ENCODE results near the gene DNAH17.

The DNAH17 gene

GRCh38 chr17:78577296-78577695 lies at the start of gene DNAH17:
DNAH17 (minus strand) TSS chr17:78577396; CDS start chr17:78575057, 2,339 bp downstream.
- no peak for DNase-seq

GRCh38 chr17:78624324-78625151 lies 47.3 kb upstream of the DNAH17 start:
- DNase-seq: no peak

GRCh38 chr17:78623541-78623940 lies 46.3 kb upstream of the DNAH17 start:
- DNase-seq: no peak

GRCh38 chr17:78622491-78623265 lies 45.5 kb upstream of the DNAH17 start:
- no peak for DNase-seq

DNA sequence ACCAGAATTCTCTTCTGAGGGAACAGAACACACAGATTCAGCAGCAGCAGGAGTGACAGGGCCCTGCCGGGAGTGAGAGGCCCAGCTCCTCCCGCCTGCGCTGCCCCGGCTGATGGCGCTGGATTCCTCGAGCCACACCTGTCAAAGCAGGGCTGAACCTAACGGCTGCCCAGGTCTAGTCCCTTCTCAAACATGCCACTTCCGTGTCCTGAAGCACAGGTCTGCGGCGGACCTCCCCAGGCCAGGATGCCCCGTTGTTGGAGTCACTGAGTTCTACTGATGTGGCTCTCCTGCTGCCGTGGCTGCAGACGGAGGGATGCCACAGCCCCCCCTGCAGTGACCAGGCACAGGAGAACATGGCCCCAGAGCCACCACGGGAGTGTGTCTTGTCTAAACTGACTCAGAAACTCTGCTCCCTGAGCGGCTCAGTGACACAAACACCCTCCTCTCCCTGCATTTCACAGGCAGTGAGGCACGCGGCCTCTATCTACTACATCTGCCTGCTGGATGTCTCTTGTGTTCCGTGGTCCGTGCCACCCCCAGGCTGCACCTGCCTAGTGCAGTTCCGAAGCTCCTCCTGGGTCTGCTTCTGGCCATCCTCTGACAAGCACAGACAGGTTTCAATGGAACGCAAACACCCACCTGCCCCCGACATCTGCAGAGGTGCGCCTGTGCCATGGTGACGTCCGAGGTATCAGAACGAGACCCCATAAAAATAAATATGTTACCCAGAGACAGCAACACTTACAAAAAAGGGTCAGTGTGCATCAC lies 44.7 kb upstream of the DNAH17 start:
- no peak for DNase-seq

GRCh38 chr17:78620099-78620498 lies 42.9 kb upstream of the DNAH17 start:
- no peak for DNase-seq

DNA sequence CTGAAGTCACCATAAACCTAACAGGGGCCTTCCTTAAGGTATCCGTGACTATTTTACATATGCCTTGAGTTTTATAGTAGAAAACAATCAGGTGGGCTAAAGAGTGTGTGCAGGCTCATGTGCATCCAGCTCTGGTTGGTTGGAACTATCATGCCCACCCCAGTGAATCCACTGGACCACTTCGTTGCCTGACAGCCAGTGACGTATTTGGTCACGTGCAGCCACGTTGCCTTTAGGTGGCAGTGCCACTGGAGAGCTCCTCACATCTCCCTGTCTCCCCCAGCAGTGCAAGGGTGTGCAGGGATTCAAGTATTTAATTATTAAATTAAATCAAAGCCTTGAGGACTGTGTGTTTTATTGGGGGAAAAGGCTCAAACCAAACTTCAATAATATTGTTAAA lies 42.1 kb upstream of the DNAH17 start:
- DNase-seq: no peak

GRCh38 chr17:78618264-78619066 lies 41.3 kb upstream of the DNAH17 start:
- DNase-seq: no peak

DNA sequence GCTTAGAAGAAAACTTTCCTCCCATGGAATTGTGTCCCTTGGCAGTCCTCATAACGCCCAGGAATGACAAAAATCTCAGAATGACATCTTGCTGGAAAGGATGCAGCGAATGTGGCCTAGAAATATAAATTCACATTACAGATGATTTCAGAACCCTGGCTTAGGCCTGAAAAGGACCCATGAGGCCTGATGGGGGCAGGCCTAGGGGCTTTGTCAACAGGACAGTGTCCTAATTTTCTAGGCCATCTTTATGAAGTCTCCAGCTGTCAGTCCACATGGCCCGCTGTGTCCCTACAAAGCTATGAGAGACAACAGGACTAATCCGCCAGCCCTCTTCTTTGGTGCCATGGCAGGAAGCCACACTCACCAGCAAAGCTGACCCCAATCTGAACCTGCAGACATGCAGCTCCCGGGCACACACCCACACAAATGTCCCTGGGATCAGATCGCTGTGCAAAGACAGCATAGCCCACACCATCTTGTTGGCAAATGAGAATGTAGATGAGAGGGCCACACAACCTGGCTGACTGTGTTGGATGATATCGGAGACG lies 40.4 kb upstream of the DNAH17 start:
- no peak for DNase-seq

- no peak for DNase-seq
Observed at GRCh38 chr17:78616946-78617345, 39.8 kb upstream of the DNAH17 start.

- DNase-seq: no peak
Observed at GRCh38 chr17:78615631-78616030, 38.4 kb upstream of the DNAH17 start.

DNA sequence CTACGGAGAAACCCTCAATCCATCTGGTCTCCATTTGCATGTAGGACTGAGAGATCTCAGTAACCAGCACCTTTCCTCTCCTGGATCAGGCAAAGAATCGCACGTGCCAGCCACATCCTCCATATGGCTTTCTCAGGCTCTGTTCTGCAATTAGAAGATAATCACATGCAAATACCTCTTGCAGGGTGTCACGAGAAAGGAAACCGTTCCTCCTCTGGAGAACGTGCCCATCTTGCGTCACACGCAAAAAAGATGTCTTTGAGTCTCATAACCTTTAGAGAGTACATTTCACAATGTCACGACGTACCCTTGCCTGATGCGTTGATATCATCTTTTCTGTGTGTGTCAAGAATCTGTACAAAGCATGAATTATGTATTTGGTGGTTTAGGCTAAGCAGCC lies 36.2 kb upstream of the DNAH17 start:
- no peak for DNase-seq

- DNase-seq: no peak
Observed at GRCh38 chr17:78611607-78612006, 34.4 kb upstream of the DNAH17 start.

DNA sequence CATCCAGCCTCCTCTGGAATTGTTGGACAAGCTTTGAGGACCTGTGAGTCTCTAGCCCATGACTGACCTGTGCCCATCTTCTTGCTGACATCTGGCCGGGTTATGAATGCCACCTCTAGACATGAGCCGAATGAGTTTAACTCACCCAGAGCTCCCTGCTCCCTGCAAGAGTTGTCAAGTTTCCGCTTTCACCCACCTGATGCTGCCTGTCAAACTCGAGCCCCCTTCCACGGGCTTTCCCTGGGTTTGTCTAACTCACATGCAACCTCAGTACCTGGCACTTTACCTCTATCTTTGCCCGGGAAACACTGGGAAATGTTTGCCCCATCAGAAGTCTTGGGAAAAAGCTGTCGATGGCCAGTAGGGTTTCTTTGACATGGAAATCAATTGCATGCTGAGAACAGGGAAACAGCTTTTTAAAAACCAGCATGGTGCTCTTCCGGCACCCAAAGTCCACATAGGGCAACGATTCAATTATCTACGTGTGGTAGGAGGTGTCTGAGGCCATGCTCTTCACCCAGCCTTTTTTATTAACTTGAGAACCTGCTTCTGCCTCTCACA lies 33.8 kb upstream of the DNAH17 start:
- no peak for DNase-seq

GRCh38 chr17:78609191-78609641 lies 32.0 kb upstream of the DNAH17 start:
- DNase-seq: no peak

DNA sequence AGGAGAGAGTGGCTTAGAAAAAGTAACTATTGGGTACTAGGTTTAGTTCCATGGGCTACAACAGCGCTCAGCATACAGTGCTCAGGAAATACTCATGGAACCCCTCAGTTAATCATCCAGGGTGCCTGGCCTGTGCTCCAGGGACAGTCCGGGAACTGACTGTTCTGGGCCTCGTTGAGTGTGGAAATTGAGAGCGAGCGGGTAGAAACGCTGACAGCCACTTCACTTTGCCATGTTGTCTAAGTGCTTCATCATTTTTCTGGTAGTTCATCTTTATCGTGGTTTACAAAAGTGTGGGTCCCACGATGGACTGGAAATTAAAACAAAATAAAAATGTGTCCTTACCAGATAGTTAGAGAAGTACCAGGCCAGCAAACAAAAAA lies 31.6 kb upstream of the DNAH17 start:
- no peak for DNase-seq

GRCh38 chr17:78608122-78608803 lies 31.1 kb upstream of the DNAH17 start:
- DNase-seq: no peak

GRCh38 chr17:78607038-78607437 lies 29.8 kb upstream of the DNAH17 start:
- no peak for DNase-seq

- DNase-seq: no peak
Observed at GRCh38 chr17:78605886-78606285, 28.7 kb upstream of the DNAH17 start.

DNA sequence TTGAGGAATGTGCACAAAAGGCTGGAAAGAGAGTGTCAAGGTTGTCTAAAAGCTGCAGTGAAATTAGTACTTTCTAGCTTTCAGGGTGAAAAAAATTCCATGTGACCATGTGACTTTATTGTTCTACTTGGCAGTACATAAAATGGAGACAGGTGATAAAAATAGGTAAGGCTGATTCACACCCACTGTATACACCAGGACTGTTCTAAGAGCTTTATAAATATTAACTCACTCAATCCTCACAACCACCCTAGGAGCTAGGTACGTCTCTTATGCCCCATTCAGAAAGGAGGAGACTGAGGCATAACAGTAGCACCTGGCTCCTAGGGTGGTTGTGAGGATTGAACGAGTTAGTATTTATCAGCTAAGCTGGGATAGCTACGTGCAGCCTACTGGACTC lies 28.2 kb upstream of the DNAH17 start:
- no peak for DNase-seq

- DNase-seq: no peak
Observed at GRCh38 chr17:78602246-78602645, 25.1 kb upstream of the DNAH17 start.
